MM.1S (cell line): ENCODE results near the gene TBC1D5.

Experiments
- DNase-seq: peaks from one replicate; pipeline ENCODE4 v3.0.0-alpha.2; 2015
- H2AFZ ChIP-seq: fragments of 300-600 bp; sonication (generic); 2 replicates; pipeline ENCODE4 v1.6.0; 2016; ENCODE audit warnings: antibody characterized with exemption, low read length
- H3F3A ChIP-seq: fragments of 300-600 bp; sonication (generic); 2 replicates; pipeline ENCODE4 v1.6.1; 2016; ENCODE audit warnings: mild to moderate bottlenecking, antibody characterized with exemption, low read length, moderate library complexity, mixed read lengths; ENCODE audit not compliant: insufficient read depth
- H3K27ac ChIP-seq: fragments of 300-600 bp; sonication (generic); 2 replicates; pipeline ENCODE4 v1.5.1; 2016; ENCODE audit warnings: mild to moderate bottlenecking, low read length
- H3K27me3 ChIP-seq: fragments of 300-600 bp; sonication (generic); replicated peaks from 2 replicates; pipeline ENCODE4 v1.6.0; 2016; ENCODE audit warnings: low read length; ENCODE audit not compliant: insufficient read depth
- H3K36me3 ChIP-seq: fragments of 300-600 bp; sonication (generic); replicated peaks from 2 replicates; pipeline ENCODE4 v1.6.1; 2016; ENCODE audit warnings: mild to moderate bottlenecking, low read length, mixed read lengths; ENCODE audit not compliant: insufficient read depth
- H3K4me1 ChIP-seq: fragments of 300-600 bp; sonication (generic); 2 replicates; pipeline ENCODE4 v1.6.1; 2016; ENCODE audit warnings: low read length, mixed read lengths
- H3K4me2 ChIP-seq: fragments of 300-600 bp; sonication (generic); 2 replicates; pipeline ENCODE4 v1.6.0; 2016; ENCODE audit warnings: low read depth, low read length
- H3K4me3 ChIP-seq: fragments of 300-600 bp; sonication (generic); 2 replicates; pipeline ENCODE4 v1.5.1; 2016; ENCODE audit warnings: low read length, mixed read lengths
- H3K79me2 ChIP-seq: fragments of 300-600 bp; sonication (generic); 2 replicates; pipeline ENCODE4 v1.6.1; 2016; ENCODE audit warnings: mixed run types, low read length, mixed read lengths
- H3K9ac ChIP-seq: fragments of 300-600 bp; sonication (generic); 2 replicates; pipeline ENCODE4 v1.6.1; 2016; ENCODE audit warnings: low read length, mixed read lengths
- H3K9me2 ChIP-seq: fragments of 300-600 bp; sonication (generic); replicated peaks from 2 replicates; pipeline ENCODE4 v1.6.1; 2016; ENCODE audit warnings: mild to moderate bottlenecking, low read length, mixed read lengths; ENCODE audit not compliant: insufficient read depth
- H3K9me3 ChIP-seq: fragments of 300-600 bp; sonication (generic); replicated peaks from 2 replicates; pipeline ENCODE4 v1.6.1; 2016; ENCODE audit warnings: mild to moderate bottlenecking, low read length, mixed read lengths; ENCODE audit not compliant: insufficient read depth
- H4K20me1 ChIP-seq: fragments of 300-600 bp; sonication (generic); 2 replicates; pipeline ENCODE4 v1.6.1; 2016; ENCODE audit warnings: mild to moderate bottlenecking, low read length, moderate library complexity, mixed read lengths; ENCODE audit not compliant: insufficient read depth
- EZH2 ChIP-seq: fragments of 300-600 bp; sonication (generic); optimal IDR thresholded peaks from 2 replicates; pipeline ENCODE3; 2017; ENCODE audit warnings: low read depth, mild to moderate bottlenecking, antibody characterized with exemption, low read length, mixed read lengths
- EZH2phosphoT487 ChIP-seq: fragments of 300-600 bp; sonication (generic); IDR thresholded peaks from 2 replicates; pipeline ENCODE4 v1.6.1; 2018; ENCODE audit warnings: antibody characterized with exemption, low read length
- TF ChIP-seq, protein P1 (sequence below): fragments of 300-600 bp; sonication (generic); IDR thresholded peaks from 2 replicates; pipeline ENCODE4 v1.5.1; 2016; ENCODE audit warnings: antibody characterized with exemption, low read length, mixed read lengths

Gene TBC1D5

DNA sequence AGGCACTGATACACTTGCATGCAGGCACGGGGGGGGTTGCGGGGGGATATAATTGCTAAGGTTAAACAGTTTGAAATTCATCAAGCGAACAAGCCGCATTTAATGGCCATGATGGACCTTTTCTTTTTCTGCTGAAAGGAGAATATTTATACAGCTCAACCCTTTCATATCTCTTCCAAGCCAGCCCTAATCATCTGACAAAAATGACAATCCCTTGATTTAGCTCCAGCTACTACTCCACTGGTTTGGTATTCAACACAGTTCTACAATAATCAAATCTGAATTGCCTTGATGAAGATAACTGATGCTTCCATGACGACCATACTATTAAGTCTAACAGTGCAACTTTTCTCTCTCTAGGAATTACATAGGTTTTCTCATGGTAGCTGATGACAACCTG, 482.7 kb downstream of the TBC1D5 start:
- H3K9ac ChIP-seq: no peak overlapping the region
- H3K27ac ChIP-seq: no peak overlapping the region
- H3K79me2 ChIP-seq: no peaks in the 10 kb centered on the region
- no peak overlapping the region for H3K4me3 ChIP-seq
- TF ChIP-seq, protein P1, sequence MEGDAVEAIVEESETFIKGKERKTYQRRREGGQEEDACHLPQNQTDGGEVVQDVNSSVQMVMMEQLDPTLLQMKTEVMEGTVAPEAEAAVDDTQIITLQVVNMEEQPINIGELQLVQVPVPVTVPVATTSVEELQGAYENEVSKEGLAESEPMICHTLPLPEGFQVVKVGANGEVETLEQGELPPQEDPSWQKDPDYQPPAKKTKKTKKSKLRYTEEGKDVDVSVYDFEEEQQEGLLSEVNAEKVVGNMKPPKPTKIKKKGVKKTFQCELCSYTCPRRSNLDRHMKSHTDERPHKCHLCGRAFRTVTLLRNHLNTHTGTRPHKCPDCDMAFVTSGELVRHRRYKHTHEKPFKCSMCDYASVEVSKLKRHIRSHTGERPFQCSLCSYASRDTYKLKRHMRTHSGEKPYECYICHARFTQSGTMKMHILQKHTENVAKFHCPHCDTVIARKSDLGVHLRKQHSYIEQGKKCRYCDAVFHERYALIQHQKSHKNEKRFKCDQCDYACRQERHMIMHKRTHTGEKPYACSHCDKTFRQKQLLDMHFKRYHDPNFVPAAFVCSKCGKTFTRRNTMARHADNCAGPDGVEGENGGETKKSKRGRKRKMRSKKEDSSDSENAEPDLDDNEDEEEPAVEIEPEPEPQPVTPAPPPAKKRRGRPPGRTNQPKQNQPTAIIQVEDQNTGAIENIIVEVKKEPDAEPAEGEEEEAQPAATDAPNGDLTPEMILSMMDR: no peak
- no peak for TF ChIP-seq EZH2phosphoT487
- TF ChIP-seq EZH2: no peak
- H3K4me2 ChIP-seq: no peak overlapping the region
- no peaks in the 10 kb centered on the region for H3K9me3 ChIP-seq
- DNase-seq: no peak
- no peak overlapping the region for H2AFZ ChIP-seq
- H3K27me3 ChIP-seq: no peaks in the 10 kb centered on the region
- no peaks in the 10 kb centered on the region for H3F3A ChIP-seq
- H4K20me1 ChIP-seq: no peaks in the 10 kb centered on the region
- no peaks in the 10 kb centered on the region for H3K9me2 ChIP-seq
- H3K4me1 ChIP-seq: no peaks in the 10 kb centered on the region
- no peaks in the 10 kb centered on the region for H3K36me3 ChIP-seq

DNA sequence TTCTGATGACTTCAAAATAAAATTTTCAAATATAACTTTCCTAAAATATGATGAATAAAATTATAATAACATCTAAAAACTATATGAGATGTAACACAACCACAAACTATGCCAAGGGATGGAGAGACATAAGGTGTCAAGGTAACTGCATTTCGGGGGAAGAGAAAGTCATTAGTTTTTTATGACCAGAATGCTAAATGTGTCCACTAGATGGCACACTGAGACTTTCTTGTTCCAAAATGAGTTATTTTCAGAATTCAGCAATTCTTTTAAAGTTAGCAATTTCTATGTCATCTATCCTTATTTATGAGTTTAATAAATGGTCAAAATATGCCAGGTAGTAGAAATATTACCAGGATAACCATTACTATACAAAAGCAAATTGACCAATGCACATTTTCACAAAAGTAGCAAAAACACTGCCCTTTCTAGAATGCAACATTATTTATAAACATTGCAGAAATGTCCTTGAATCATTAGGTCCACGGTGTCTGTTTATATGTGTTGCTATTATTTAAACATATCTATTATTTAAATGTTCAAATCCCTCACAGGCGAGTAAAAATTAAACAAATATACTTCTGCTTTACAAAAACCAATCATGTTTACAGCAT, 483.5 kb downstream of the TBC1D5 start:
- H3K9me2 ChIP-seq: no peaks in the 10 kb centered on the region
- TF ChIP-seq EZH2phosphoT487: no peak
- TF ChIP-seq EZH2: no peak
- TF ChIP-seq, protein P1: peak; percentile 70
- no peaks in the 10 kb centered on the region for H4K20me1 ChIP-seq
- no peaks in the 10 kb centered on the region for H3K4me1 ChIP-seq
- H3K9ac ChIP-seq: no peak overlapping the region
- no peaks in the 10 kb centered on the region for H3K9me3 ChIP-seq
- no peaks in the 10 kb centered on the region for H3K36me3 ChIP-seq
- no peaks in the 10 kb centered on the region for H3F3A ChIP-seq
- H3K27ac ChIP-seq: no peak overlapping the region
- H3K4me3 ChIP-seq: no peak overlapping the region
- H2AFZ ChIP-seq: no peak overlapping the region
- no peaks in the 10 kb centered on the region for H3K27me3 ChIP-seq
- no peak overlapping the region for H3K4me2 ChIP-seq
- peak; percentile 58 for DNase-seq
- no peaks in the 10 kb centered on the region for H3K79me2 ChIP-seq

DNA sequence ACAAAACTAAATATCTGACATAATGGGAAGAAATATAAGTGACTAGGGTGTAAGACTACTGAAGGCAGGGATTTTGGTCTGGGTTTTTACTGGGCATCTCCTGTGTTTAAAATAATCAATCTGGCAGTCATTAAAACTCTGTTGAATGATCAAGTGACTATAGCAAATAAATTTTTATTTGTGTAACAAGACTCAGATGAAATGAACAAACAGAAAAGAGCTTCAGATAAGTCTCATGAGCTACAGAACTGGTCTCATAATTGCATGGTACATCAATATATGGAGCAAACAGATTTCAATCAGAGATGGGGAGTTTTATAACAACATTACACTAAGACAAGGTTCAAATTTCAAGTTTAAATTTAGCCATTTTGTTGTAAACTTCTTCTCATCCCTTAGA, 485.2 kb downstream of the TBC1D5 start:
- no peak for DNase-seq
- no peaks in the 10 kb centered on the region for H3K9me3 ChIP-seq

More for the DNA sequence above, 485.2 kb downstream of the TBC1D5 start:
- H3K36me3 ChIP-seq: no peaks in the 10 kb centered on the region
- H3K27ac ChIP-seq: no peak overlapping the region
- H3K4me1 ChIP-seq: no peaks in the 10 kb centered on the region
- H4K20me1 ChIP-seq: no peaks in the 10 kb centered on the region
- TF ChIP-seq, protein P1: no peak
- TF ChIP-seq EZH2phosphoT487 (no peak), EZH2 (no peak)
- no peak overlapping the region for H2AFZ ChIP-seq
- H3K9ac ChIP-seq: no peak overlapping the region
- H3K4me2 ChIP-seq: no peak overlapping the region
- no peaks in the 10 kb centered on the region for H3F3A ChIP-seq
- no peaks in the 10 kb centered on the region for H3K79me2 ChIP-seq
- no peaks in the 10 kb centered on the region for H3K27me3 ChIP-seq
- H3K9me2 ChIP-seq: no peaks in the 10 kb centered on the region
- no peak overlapping the region for H3K4me3 ChIP-seq
